H54 (cell line): Measurements from ENCODE around the gene SF3B3.

Source experiments
- DNase-seq: peaks from one replicate; pipeline ENCODE4 v3.0.0; 2011; ENCODE audit warnings: low spot score, mixed read lengths; ENCODE audit not compliant: insufficient read length
- FAIRE-seq: peaks from 3 replicates; lab custom pipeline; 2011; peaks lifted over from hg19 to GRCh38; lab: Jason Lieb, UNC
- POLR2A ChIP-seq: IDR thresholded peaks from 2 replicates; pipeline ENCODE4 v1.6.1; 2011; ENCODE audit warnings: low read depth, mild to moderate bottlenecking, low read length

The SF3B3 gene

GRCh38 chr16:70523743-70524398 is at the start of gene SF3B3:
Gene SF3B3 (plus strand): TSS chr16:70523816. CDS start chr16:70526657, 2,841 bp downstream.
- DNase-seq (peak; percentile 35), FAIRE-seq (no peak)
- TF ChIP-seq POLR2A: peak; percentile 50

- FAIRE-seq: no peak
- DNase-seq: no peak
- no peak for TF ChIP-seq POLR2A
Measured at GRCh38 chr16:70474320-70475053, 49.1 kb upstream of the SF3B3 start.

GRCh38 chr16:70475054-70475871 is 48.4 kb upstream of the SF3B3 start:
- DNase-seq: no peak
- no peak for FAIRE-seq
- no peak for TF ChIP-seq POLR2A

- peak; percentile 95 for DNase-seq
- FAIRE-seq: peak; percentile 87
- no peak for TF ChIP-seq POLR2A
Measured at GRCh38 chr16:70476272-70477020, 47.2 kb upstream of the SF3B3 start.

GRCh38 chr16:70478169-70478568 is 45.4 kb upstream of the SF3B3 start:
- DNase-seq: no peak
- no peak for TF ChIP-seq POLR2A
- no peak for FAIRE-seq

GRCh38 chr16:70478912-70479341 is 44.7 kb upstream of the SF3B3 start:
- DNase-seq (no peak), FAIRE-seq (no peak)

GRCh38 chr16:70480127-70481105 is 43.2 kb upstream of the SF3B3 start:
- no peak for TF ChIP-seq POLR2A
- DNase-seq: no peak
- FAIRE-seq: no peak

More at GRCh38 chr16:70478912-70479341, 44.7 kb upstream of the SF3B3 start:
- TF ChIP-seq POLR2A: no peak

- peak; percentile 70 for DNase-seq
- TF ChIP-seq POLR2A: no peak
- no peak for FAIRE-seq
Measured at GRCh38 chr16:70481929-70482536, 41.6 kb upstream of the SF3B3 start.

- TF ChIP-seq POLR2A: no peak
- no peak for FAIRE-seq
- peak; percentile 59 for DNase-seq
Measured at GRCh38 chr16:70482624-70483023, 41.0 kb upstream of the SF3B3 start.

- DNase-seq (no peak), FAIRE-seq (no peak)
- no peak for TF ChIP-seq POLR2A
Measured at GRCh38 chr16:70483426-70483825, 40.2 kb upstream of the SF3B3 start.

- TF ChIP-seq POLR2A: no peak
- FAIRE-seq (no peak), DNase-seq (no peak)
Measured at GRCh38 chr16:70484867-70485266, 38.7 kb upstream of the SF3B3 start.

GRCh38 chr16:70490261-70490660 is 33.4 kb upstream of the SF3B3 start:
- FAIRE-seq: no peak
- TF ChIP-seq POLR2A: no peak

More at GRCh38 chr16:70490261-70490660, 33.4 kb upstream of the SF3B3 start:
- no peak for DNase-seq
